HG03342 (cell line): Measurements from ENCODE around the gene RMND1.
A peak's percentile ranks its signal among the peaks of the same experiment; 100 is the strongest.
"Not testable (repeated sequence)": the region's sequence is repeated elsewhere in the genome, so short reads cannot be mapped to it uniquely, and the experiment has no call there.

ENCODE experiments used
- ATAC-seq: cut with Tn5 transposase; IDR thresholded peaks from one replicate; pipeline ENCODE4 v1.9.1; 2021; ENCODE audit warnings: mild to moderate bottlenecking, moderate library complexity; ENCODE audit not compliant: unreplicated experiment

Gene RMND1

DNA sequence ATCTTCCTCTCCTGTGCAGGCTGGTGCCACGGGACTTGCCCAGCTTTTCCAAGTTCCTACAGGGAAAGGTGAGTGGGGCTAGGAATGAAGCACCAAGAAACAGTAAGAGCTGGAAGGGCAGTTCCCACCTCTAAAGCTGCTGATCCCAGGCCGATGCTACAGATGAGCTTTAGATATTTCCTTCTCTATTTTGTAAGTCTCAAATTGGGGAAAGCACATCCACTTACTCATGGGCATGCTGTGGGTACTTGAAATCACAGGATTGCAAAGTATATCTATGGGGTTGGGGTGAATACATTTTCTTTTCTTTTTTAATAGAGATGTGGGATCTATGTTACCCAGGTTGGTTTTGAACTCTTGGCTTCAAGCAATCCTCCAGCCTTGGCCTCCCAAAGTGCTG lies 63.7 kb downstream of the RMND1 start:
- no peak for ATAC-seq

DNA sequence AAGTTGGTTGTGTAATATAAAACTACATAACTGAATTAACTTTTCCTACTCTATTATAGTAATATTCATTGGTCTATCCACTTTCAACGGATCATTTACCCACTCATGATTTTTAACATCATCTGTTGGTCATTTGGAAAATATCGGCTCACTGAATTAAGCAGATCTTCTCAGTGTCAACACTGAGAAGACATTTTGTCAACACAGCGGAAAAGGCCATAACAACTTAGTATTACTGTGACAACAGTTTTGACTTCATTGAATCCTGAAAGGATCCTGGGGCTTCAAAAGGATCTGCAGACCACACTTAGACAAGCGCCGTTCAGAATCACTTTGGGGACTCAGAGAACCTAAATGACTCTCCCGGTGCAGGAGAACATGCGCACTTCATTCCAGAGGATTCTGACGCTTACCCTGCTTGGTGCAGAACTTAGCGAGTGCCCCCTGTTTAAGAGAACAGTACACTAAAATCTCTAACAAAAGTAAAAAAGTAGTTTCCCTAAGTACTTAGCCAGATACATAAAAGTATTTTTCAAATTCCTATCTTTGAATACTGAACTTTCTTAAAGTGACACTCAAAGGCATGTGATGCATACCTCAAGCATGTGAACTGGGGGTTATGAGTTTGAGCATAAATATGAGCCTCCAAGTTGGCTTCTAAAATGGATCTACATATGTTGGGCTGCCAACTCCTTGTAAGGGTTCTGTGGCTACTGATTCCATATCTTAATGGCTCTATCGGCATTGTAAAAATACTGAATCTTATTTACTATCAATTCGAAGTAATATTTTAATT lies 64.6 kb downstream of the RMND1 start:
- ATAC-seq, result no peak

DNA sequence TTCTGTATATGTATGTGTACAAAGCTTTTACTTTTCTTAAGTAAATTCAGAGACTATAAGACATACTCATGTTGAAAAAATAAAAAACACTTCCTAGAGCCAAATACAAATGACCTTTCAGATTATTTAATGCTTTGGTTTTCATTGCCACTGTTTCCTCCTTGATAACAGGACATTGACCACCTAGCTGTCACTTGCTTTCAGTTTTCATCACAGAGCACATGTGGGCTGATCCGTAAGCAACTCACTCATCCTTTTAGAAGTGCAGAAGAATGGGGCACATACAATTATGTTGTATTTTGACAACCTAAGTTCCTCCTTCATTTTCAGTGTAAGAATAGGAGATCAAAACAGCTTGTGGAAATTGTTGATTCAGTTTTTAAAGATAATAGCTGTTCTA lies 66.7 kb downstream of the RMND1 start:
- ATAC-seq, result no peak

DNA sequence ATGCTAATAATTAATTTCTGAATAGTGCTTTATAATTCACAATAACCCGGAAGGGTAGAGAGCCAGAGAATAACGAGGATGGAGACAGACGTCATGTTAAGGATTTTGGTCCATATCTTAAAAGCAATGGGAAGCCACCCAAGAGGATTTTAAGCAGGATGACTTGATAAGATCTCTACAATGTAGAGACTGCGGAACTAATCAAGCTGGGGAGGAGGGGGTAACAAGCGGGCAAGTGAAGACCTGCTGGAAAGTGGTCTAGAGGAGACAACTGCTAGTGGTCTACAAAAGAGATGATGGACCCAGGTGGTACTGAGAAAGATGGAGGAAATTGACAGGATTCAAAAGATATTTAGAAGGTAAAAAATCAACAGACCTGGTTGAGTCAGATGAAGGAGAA lies 67.8 kb downstream of the RMND1 start:
- no peak for ATAC-seq

DNA sequence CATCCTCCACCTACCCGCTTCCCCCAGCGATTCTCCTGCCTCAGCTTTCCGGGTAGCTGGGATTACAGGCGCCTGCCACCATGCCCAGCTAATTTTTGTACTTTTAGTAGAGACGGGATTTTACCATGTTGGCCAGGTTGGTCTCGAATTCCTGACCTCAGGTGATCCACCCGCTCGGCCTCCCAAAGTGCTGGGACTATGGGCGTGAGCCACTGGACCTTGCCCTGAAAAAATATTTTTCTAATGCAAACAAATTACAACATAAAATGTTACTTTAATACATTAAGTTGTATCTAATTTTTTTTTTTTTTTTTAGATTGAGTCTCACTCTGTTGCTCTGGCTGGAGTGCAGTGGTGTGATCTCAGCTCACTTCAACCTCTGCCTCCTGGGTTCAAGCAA lies 69.3 kb downstream of the RMND1 start:
- ATAC-seq, result not testable (repeated sequence)

DNA sequence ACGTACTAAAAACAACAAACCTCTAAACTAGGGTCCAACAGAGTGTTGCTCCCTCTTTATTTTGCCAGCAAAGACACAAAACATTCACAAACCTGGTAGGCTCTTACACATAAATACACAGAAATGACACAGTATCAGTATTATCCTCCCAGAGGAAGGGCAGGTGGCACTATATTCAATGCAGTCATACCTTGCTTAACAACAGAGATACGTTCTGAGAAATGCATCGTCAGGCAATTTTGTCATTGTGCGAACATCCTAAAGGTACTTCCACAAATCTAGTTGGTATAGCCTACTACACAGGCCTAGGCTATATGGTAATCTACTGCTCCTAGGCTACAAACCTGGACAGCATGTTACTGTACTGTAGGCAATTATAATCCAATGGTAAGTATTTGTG lies 70.2 kb downstream of the RMND1 start:
- ATAC-seq, result no peak

DNA sequence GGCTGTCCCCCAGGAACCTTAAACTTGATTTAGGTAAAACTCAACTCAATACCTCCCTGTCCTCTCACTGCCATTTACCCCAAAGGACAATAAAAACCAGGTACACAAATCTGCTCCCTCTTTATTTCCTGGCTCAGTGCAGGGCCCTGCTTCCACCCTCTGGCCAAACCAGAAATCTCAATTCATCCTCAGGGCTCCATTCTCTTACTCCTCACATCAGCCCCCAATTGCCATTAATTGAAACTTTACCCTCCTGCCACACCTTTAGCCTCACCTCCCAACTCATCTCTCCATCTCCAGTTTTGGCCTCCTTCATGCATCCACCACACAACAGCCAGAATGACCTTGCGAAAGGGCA lies 71.1 kb downstream of the RMND1 start:
- no peak for ATAC-seq

DNA sequence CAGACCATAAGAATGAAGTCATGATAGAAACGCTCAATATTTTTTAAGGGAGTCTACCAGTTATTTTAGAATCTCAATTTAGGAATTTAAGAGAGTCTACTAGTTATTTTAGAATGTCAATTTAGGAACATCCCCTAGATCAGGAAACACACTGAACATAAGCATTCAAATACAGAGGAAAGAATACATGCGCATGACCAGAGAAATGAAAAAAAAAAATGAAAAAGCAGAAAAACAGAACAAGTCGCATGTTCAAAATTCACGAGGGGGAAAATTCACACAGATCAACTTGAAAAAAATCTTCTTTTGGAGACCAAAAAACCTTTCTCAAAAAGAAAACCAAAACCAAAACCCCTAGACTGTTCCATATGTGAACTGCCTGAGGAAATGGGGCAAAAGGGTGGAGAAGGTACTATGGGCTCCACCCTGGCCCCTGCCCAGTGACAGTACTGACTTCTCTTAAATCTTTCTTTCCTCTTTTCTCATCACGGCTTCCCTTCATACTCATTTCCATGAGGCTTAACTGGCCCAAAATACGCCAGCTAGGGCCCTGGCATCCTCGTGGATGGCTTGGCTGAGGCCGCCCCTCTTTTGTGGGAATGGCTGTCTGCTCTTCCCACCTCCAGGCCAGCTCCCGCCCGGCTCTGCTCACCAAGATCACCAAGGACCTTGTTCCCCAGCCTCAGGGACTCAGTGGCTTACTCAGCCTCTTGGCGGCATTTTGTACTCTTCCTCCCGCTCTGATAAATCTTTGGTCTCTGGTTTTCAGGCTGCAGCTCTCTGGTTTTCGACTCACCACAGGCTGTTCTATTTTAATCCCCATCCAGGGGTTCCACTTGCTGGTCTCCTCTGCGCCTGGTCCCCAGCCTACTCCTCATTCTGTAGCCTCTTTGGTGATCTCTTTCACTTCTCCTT lies 71.7 kb downstream of the RMND1 start:
- peak; percentile 59 for ATAC-seq

DNA sequence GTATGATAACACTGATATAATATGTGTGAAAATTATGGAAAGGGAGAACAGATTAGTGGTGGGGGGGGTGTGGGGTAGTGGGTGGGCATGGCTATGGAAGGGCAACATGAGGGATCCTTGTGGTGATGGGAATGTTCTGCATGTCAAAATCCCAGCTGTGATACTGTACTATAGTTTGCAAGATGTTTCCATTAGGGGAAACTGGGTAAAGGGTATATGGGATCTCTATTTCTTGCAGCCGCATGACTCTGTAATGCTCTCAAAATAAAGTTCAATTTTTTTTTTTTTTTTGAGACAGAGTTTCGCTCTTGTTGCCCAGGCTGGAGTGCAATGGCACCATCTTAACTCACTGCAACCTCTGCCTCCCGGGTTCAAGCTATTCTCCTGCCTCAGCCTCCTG lies 74.8 kb downstream of the RMND1 start:
- ATAC-seq, result no peak

DNA sequence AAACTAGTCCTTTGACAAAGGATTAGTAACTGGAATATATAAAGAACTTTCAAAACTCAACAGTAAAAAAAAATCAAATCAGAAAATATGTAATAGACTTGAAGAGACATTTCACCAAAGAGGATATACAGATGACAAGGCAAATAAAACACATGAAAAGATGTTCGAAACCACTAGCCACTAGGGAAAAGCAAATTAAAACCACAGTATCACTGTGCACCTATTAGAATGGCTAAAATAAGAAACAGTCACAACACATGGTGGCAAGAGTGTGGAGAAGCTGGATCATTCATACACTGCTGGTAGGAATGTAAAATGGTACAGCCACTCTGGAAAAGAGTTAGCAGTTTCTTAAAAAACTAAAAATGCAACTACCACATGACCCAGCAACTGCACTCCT lies 75.5 kb downstream of the RMND1 start:
- peak; percentile 34 for ATAC-seq

DNA sequence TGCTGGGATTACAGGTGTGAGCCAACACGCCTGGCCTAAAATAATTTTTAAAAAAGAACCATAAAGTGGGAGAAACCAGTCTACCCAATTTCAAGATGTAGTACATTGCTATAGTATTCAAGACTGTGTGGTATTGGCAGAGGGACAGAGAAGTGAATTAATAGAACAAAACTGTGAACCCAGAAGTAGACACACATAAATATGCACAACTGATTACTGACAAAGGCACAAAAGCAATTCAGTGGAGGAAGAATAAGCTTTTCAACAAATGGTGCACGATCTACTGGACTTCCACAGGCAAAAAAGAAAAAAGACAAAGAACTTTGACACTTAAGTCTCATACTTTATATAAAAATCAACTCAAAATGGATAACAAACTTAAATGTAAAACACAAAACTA lies 76.1 kb downstream of the RMND1 start:
- no peak for ATAC-seq

DNA sequence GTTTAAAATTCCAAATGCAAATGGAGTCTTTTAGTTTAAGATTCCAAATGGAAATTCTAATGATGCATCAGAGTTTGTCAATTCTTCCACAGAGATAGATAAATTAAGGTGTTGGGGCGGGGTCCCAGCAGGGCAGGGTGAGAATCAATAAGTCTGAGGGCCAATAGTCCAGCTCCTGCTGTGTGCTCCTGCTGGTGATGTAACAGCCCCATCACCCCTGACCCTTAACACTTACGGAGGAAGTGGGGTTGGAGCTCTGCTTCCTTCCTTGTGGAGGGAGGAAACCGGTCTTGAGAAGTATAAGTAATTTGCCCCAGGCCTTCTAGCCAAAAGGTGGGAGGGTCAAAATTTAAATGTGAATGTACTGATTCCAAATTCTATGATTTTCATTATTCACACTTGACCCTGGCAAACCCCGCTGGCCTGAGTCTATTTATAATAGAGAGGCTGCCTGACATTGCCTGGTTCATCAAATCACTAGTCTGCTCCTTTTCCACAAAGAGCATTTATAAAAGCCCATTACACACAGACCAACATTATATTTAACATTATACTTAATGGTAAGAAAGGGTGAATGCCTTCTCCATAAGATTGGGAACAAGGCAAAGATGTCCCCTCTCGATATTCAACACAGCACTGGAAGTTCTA lies 77.8 kb downstream of the RMND1 start:
- no peak for ATAC-seq

DNA sequence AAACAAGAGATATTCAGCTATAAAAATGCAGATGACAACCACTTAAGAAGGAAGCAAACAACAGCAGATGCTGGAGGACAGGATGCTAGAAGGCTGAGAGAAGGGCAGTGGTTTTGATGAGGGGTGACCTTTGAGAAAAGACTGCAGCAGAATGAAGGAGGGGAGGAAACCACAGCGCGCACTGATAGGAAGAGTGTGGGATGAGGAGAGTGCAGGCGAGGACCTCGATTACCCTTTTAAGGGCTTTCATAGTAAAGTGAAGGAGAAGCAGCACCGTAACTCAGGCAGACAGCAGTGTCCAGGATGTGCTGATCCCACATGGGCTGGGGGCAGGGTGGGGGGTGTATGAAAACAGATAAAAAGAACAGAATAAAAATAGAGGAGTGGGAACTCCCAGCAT lies 79.8 kb downstream of the RMND1 start:
- ATAC-seq, result no peak

DNA sequence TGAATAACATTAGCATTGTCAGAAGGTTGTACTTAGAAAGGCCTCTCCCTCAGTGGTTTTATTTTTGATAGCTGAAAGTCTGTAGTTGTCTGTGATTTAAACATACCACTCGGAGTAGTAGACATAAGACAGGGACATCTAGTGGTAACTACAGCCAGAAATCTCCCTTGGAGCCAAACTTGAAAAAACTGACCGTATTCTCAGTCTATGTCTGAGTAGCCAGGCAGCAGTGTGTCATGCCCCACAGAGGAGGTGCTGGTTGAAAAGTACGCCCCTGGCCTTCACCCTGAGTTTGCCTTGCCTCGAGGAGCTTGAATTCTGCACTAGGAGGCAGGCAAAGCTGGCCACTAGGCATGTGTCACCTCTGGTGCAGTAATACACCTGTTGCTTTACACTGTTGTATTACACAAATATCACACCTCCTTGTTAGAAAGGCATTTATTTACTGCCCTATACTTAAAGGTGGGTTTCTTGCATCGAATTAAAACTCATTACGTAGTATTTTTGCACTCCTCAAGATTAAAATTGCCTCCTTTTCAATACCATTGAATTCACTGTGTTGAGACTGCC lies 81.3 kb downstream of the RMND1 start:
- ATAC-seq, result no peak

DNA sequence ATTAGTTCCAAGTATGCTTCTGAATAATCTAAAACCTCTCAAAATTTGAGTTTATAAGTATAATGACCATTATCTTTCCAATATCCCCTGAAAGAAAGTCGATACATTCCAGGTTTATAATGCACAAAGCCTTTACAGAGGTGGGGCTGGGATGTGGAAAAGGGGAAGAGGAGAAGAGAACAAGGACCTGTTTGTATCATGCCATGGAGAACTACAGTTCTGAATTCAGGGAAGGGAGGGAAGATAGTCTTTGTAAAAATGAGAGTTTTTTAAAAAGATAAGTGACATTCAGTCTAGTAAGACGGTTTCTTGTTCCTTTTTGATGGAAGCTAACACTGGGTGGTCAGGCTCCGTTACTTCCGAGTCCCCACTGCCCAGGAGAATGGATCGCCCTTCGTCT lies 86.7 kb downstream of the RMND1 start:
- ATAC-seq, result no peak

DNA sequence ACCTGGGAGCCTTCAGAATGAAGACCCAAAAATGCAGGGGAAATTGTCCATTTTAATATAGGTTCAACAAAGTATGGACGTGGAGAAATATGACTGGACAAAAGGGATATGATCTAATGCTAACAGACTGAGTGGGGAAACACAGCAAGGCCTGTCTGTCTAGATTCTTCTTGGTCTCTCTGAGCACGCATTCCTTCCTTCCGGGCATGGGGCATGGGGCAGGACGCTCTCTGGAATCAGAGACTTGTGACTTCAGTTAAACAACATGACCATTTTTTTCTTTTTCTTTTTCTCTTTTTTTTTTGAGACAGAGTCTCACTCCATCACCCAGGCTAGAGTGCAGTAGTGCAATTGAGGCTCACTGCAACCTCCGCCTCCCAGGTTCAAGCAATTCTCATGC lies 92.4 kb downstream of the RMND1 start:
- no peak for ATAC-seq

DNA sequence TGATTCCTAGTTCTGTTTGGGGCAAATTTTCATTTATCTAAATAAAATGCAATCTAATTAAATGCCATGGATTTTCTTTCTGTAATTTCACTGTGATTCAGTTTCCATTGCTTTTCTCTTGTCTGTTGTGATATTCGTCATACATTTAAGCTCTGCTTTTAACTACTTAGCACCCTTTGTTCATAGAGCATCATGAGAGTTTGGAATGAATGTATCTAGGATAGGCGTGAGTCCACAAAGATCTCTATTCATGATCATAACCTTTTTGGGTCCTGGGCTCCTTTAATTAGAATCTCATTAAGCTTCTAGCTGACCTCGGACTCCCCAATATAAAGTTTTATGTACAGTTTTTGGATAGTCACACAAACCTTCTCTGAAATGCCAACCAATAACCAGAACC lies 93.5 kb downstream of the RMND1 start:
- ATAC-seq, result no peak

DNA sequence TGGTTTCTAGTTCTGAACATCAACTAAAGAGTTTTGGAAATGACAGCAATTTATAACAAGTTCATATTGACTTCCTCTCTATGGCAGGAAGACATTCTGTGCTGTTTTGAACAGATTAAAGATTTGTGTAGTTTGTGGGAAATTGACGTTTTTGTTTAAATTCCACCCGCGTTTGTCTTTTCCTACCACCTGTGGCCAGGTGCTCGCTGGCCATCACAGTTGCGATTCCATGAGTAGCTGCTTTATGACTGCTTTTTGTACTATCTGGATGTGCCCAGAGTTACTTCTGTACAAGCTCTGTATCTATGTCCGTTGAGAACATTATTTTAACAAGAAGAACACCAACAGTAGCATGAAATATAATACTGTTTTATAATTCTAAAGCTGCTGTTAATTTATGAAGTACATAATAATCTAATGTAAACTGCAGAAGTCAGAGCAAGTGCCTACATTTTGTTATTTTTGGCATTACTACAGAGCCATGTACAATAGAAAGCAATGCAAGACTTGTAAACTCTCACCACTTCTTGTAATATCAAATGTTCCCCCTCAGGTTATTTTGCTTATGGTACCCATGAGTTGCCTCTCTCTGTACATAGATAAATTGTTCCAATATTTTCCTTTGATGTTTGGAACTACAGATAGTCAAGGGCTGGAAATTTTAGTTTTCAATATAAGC lies 94.0 kb downstream of the RMND1 start:
- ATAC-seq, result no peak

DNA sequence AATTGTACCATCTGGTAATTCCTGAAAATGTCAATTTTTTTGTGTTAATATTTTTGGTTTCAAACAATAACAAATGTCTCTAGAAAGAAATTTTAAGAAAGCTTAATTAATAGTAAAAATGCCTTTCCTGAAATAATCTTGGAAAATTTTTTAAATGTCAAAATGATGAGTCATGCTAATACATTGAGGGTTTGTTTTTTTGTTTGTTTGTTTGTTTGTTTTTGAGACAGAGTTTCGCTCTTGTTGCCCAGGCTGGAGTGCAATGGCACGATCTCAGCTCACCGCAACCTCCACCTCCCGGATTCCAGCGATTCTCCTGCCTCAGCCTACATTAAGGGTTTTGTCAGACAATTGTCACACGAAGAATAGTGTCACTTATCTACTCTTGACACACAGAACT lies 94.9 kb downstream of the RMND1 start:
- ATAC-seq, result not testable (repeated sequence)
